Smooth muscle cell (in vitro differentiated cells): Measurements from ENCODE around the gene P2RX7. TPM values are rescaled to one million over a fixed set of nuclear protein-coding genes. Genes with fewer than 3 reads are reported as not detected.

Experiments used
- DNase-seq: peaks from one replicate; lab custom pipeline; 2025; ENCODE audit not compliant: unreplicated experiment; lab: John Stamatoyannopoulos, UW
- H2AFZ ChIP-seq: fragments of 200-600 bp; sonication (generic); 2 replicates; pipeline ENCODE4 v1.6.0; 2016; ENCODE audit warnings: antibody characterized with exemption, low read depth, mild to moderate bottlenecking
- H3F3A ChIP-seq: fragments of 200-600 bp; sonication (generic); 2 replicates; pipeline ENCODE4 v1.6.0; 2017; ENCODE audit warnings: antibody characterized with exemption, low read depth
- H3K27ac ChIP-seq: fragments of 200-600 bp; sonication (generic); 2 replicates; pipeline ENCODE4 v1.5.1; 2016; ENCODE audit warnings: low read depth, mild to moderate bottlenecking
- H3K27me3 ChIP-seq: fragments of 200-600 bp; sonication (generic); 2 replicates; pipeline ENCODE4 v1.6.1; 2016; ENCODE audit warnings: low read depth, mild to moderate bottlenecking
- H3K36me3 ChIP-seq: fragments of 200-600 bp; sonication (generic); 2 replicates; pipeline ENCODE4 v1.5.1; 2016; ENCODE audit warnings: low read depth
- H3K4me1 ChIP-seq: fragments of 200-600 bp; sonication (generic); 2 replicates; pipeline ENCODE4 v1.5.1; 2016; ENCODE audit warnings: low read depth
- H3K4me2 ChIP-seq: fragments of 200-600 bp; sonication (generic); 2 replicates; pipeline ENCODE4 v1.6.0; 2016; ENCODE audit warnings: mild to moderate bottlenecking
- H3K4me3 ChIP-seq: fragments of 200-600 bp; sonication (generic); 2 replicates; pipeline ENCODE4 v1.5.1; 2016; ENCODE audit warnings: mild to moderate bottlenecking
- H3K79me2 ChIP-seq: fragments of 200-600 bp; sonication (generic); 2 replicates; pipeline ENCODE4 v1.6.0; 2016; ENCODE audit warnings: low read depth, mild to moderate bottlenecking
- H3K9ac ChIP-seq: fragments of 200-600 bp; sonication (generic); 2 replicates; pipeline ENCODE4 v1.6.0; 2016; ENCODE audit warnings: low read depth
- H3K9me3 ChIP-seq: fragments of 200-600 bp; sonication (generic); replicated peaks from 2 replicates; pipeline ENCODE4 v1.5.1; 2016; ENCODE audit warnings: low read depth
- H4K20me1 ChIP-seq: fragments of 200-600 bp; sonication (generic); 2 replicates; pipeline ENCODE4 v1.6.0; 2016; ENCODE audit warnings: low read depth
- WGBS: methylation state at CpG from one replicate; pipeline ENCODE4 v1.1.7; 2016; ENCODE audit warnings: low lambda C conversion rate; 5-methylcytosine and 5-hydroxymethylcytosine counted together
- polyA plus RNA-seq: library from polyadenylated mRNA; unstranded; fragments of >200 nt; fragmentation: Nextera tagmentation; extraction: Ambion mirVana; gene quantifications from 2 replicates; pipeline ENCODE4 v1.2.1, GENCODE V29; 2016
- total RNA-seq: library from RNA; depleted of rRNA; stranded (reverse); fragments of >200 nt; gene quantifications from 2 replicates; pipeline ENCODE4 v1.2.3, GENCODE V29; 2014
- TF ChIP-seq, protein P1 (sequence below): fragments of 200-600 bp; sonication (generic); IDR thresholded peaks from 2 replicates; pipeline ENCODE4 v1.5.1; 2017; ENCODE audit warnings: borderline replicate concordance, mild to moderate bottlenecking, antibody characterized with exemption; ENCODE audit not compliant: insufficient read depth, poor library complexity, severe bottlenecking

The P2RX7 gene
- total and polyA plus RNA-seq, 2 experiments from 2014 or later = 1.1 to 1.6 TPM

DNA sequence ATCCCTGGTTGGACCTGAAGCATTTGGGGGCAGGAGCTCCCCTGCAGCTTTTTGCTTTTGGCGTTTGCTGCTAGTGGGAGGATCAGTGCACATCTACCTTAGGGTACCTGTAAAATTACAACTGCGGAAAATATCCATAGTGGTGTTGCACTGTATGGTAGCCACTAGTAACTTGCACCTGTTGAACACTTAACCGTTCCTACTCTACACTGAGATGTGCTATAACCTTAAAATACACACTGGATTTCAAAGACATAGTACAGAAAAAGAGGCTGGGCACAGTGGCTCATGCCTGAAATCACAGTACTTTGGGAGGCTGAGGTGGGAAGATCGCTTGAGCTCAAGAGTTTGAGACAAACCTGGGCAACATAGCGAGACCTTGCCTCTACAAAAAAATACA is 80.2 kb downstream of the P2RX7 start:
- no peak overlapping the region for H3K4me2 ChIP-seq
- TF ChIP-seq, protein P1, sequence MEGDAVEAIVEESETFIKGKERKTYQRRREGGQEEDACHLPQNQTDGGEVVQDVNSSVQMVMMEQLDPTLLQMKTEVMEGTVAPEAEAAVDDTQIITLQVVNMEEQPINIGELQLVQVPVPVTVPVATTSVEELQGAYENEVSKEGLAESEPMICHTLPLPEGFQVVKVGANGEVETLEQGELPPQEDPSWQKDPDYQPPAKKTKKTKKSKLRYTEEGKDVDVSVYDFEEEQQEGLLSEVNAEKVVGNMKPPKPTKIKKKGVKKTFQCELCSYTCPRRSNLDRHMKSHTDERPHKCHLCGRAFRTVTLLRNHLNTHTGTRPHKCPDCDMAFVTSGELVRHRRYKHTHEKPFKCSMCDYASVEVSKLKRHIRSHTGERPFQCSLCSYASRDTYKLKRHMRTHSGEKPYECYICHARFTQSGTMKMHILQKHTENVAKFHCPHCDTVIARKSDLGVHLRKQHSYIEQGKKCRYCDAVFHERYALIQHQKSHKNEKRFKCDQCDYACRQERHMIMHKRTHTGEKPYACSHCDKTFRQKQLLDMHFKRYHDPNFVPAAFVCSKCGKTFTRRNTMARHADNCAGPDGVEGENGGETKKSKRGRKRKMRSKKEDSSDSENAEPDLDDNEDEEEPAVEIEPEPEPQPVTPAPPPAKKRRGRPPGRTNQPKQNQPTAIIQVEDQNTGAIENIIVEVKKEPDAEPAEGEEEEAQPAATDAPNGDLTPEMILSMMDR = no peak
- WGBS = 98% methylated on average over 5 of the region's 5 CpGs
- no peaks in the 10 kb centered on the region for H3K4me1 ChIP-seq
- H3K9ac ChIP-seq = no peak overlapping the region
- no peaks in the 10 kb centered on the region for H3K79me2 ChIP-seq
- no peaks in the 10 kb centered on the region for H3K9me3 ChIP-seq
- no peak overlapping the region for H3K4me3 ChIP-seq
- no peaks in the 10 kb centered on the region for H4K20me1 ChIP-seq
- H3K27ac ChIP-seq = no peak overlapping the region
- H3F3A ChIP-seq = peaks cover 20% of the 10 kb centered on the region
- H2AFZ ChIP-seq = no peak overlapping the region
- no peaks in the 10 kb centered on the region for H3K36me3 ChIP-seq
- H3K27me3 ChIP-seq = no peaks in the 10 kb centered on the region
- DNase-seq = no peak

DNA sequence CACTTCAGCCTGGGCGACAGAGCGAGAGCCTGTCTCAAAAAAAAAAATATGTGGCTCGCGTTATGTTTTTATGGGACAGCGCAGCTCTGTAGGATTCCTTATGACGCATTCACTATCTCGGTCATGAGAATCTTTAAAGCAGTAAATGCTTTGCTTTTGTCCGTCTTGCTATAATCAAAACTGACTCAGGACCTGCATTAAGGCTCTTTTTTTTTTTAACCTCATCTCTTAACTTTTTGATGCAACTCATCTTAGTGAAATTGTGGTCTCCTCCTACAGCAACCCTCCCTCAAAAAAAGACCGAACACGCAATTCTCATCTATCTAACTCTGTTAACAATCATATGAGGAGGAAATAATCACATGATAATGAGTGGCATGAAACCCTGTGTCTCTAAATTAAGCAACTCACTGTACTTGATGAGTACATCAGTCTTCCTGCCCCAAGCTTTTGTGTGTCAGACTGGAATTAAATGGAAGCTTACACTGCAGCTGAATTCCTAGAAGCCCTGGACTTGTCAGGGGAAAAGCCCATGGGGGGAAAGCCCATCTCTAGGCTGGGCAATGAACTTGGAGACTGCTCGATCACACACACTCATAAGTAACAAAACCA is 81.6 kb downstream of the P2RX7 start:
- H4K20me1 ChIP-seq = no peaks in the 10 kb centered on the region
- H3K36me3 ChIP-seq = no peaks in the 10 kb centered on the region
- WGBS = 30% methylated on average over 11 of the region's 11 CpGs
- H3K27ac ChIP-seq = peak overlapping the region; percentile 96
- no peaks in the 10 kb centered on the region for H3K9me3 ChIP-seq
- TF ChIP-seq, protein P1 = no peak
- peaks cover 17% of the 10 kb centered on the region for H3F3A ChIP-seq
- H3K4me3 ChIP-seq = no peak overlapping the region
- H3K4me1 ChIP-seq = no peaks in the 10 kb centered on the region
- no peak overlapping the region for H2AFZ ChIP-seq
- peak overlapping the region; percentile 70 for H3K4me2 ChIP-seq
- H3K27me3 ChIP-seq = no peaks in the 10 kb centered on the region
- H3K9ac ChIP-seq = peak overlapping the region; percentile 81
- H3K79me2 ChIP-seq = no peaks in the 10 kb centered on the region
- DNase-seq = no peak

DNA sequence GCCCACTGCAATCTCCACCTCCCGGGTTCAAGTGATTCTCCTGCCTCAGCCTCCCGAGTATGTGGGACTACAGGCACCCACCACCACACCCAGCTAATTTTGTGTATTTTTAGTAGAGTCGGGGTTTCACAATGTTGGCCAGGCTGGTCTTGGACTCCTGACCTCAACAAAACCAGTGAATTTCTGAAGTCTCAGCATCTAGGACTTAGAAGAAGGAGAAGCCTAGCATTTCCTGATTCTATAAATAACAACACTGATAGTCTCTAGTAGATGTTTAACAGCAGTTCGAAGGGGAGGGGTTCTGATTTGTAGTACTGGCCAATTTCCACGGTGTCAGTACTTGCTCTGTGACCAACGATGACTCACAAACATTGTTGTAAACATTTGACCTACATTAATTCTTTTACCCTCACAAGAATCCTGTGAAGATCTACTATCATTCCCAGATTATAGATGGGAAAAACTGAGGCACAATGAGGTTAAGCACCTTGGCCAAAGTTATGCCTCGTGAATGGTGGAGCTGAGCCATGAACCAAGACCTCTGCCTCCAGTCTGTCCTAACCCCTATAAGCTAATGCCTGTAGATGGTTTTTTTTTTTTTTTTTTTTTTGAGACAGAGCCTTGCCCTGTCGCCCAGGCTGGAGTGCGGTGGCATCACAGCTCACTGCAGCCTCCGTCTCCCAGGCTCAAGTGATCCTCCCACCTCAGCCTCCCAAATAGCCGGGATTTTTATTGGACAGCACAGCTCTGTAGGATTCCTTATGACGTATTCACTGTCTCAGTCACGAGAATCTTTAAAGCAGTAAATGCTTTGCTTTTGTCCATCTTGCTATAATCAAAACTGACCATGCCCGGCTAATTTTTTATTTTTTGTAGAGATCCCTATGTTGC is 82.4 kb downstream of the P2RX7 start:
- H3K4me2 ChIP-seq = peak overlapping the region; percentile 70
- peaks cover 9% of the 10 kb centered on the region for H3F3A ChIP-seq
- H3K9me3 ChIP-seq = no peaks in the 10 kb centered on the region
- H3K9ac ChIP-seq = peak overlapping the region; percentile 81
- no peak overlapping the region for H2AFZ ChIP-seq
- H3K79me2 ChIP-seq = no peaks in the 10 kb centered on the region
- no peaks in the 10 kb centered on the region for H3K36me3 ChIP-seq
- no peak overlapping the region for H3K4me3 ChIP-seq
- DNase-seq = no peak
- TF ChIP-seq, protein P1 = no peak
- H4K20me1 ChIP-seq = no peaks in the 10 kb centered on the region
- 52% methylated on average over 14 of the region's 14 CpGs for WGBS
- H3K27me3 ChIP-seq = no peaks in the 10 kb centered on the region
- no peaks in the 10 kb centered on the region for H3K4me1 ChIP-seq
- H3K27ac ChIP-seq = peak overlapping the region; percentile 96
